Kidney epithelial cell (primary cell): Measurements from ENCODE around the gene PPP1R14B. TPM values are rescaled to one million over a fixed set of nuclear protein-coding genes. Genes with fewer than 3 reads are reported as not detected.
A peak's percentile ranks its signal among the peaks of the same experiment; 100 is the strongest.

Source experiments
- DNase-seq: peaks from one replicate; pipeline ENCODE4 v3.0.0-alpha.2; 2010; ENCODE audit warnings: low read depth
- H3K27me3 ChIP-seq: 2 replicates; pipeline ENCODE4 v1.6.0; 2011; ENCODE audit warnings: low read length; ENCODE audit not compliant: control insufficient read depth, insufficient read depth
- H3K36me3 ChIP-seq: 2 replicates; pipeline ENCODE4 v1.5.1; 2011; ENCODE audit warnings: low read length; ENCODE audit not compliant: control insufficient read depth, insufficient read depth
- H3K4me3 ChIP-seq: 2 replicates; pipeline ENCODE4 v1.5.1; 2011; ENCODE audit warnings: low read depth, mild to moderate bottlenecking, control low read depth, low read length
- CTCF ChIP-seq: IDR thresholded peaks from 2 replicates; pipeline ENCODE4 v1.5.1; 2011; ENCODE audit warnings: mild to moderate bottlenecking, moderate library complexity, low read length, control low read depth, inconsistent platforms; ENCODE audit not compliant: insufficient read depth, poor library complexity, severe bottlenecking
- total RNA-seq: library from RNA; depleted of rRNA; stranded (reverse); fragments of >200 nt; gene quantifications from 2 replicates; pipeline ENCODE4 v1.2.3, GENCODE V29; 2015

The PPP1R14B gene
- total RNA-seq, 1 donor from 2014 or later = 599 TPM

DNA sequence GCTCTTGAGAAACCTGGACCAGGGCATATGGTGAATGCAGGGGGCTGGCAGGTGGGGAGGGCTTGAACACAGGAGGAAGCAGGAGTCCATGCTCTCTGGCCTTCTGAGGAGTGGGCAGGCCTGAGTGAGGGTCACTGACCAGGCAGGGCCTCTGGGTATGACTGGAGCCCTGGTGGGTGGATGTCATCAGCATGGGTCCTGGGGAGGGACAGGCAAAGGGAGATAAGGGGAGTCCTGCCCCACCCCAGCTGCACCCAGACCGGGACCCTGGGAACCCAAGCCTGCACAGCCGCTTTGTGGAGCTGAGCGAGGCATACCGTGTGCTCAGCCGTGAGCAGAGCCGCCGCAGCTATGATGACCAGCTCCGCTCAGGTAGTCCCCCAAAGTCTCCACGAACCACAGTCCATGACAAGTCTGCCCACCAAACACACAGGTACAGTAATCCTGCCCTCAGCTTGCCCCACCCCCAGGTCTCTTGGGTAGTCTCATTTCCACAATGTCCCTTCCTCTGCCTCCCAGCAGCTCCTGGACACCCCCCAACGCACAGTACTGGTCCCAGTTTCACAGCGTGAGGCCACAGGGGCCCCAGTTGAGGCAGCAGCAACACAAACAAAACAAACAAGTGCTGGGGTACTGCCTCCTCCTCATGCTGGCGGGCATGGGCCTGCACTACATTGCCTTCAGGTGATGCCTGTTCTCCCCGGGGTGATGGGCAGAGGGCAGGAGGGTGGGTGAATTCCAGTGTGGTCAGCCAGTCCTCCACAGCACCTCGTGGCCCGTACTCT is 14.4 kb downstream of the PPP1R14B start:
- no peak for DNase-seq
- no peak for TF ChIP-seq CTCF
- no peaks in the 10 kb centered on the region for H3K36me3 ChIP-seq

DNA sequence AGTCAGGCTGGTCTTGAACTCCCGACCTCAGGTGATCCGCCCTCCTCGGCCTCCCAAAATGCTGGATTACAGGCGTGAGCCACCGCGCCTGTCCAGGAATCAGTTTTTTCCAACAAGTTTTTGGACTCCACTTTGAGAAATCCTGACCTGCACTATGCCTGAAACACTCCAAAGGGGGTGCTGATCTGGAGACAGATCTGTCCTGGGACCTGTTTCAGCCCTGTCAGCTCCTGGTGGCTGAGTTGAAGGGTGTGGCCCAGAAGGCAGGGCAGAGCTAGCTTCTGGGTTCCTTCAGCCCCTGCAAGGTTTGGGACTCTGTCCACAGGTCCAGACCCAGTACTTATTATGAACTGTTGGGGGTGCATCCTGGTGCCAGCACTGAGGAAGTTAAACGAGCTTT is 15.2 kb downstream of the PPP1R14B start:
- Histone ChIP-seq H3K27me3 (no peaks in the 10 kb centered on the region), H3K36me3 (no peaks in the 10 kb centered on the region), H3K4me3 (no peak overlapping the region)
- no peak for DNase-seq
- no peak for TF ChIP-seq CTCF

More for the DNA sequence above, 14.4 kb downstream of the PPP1R14B start:
- no peaks in the 10 kb centered on the region for H3K27me3 ChIP-seq
- no peak overlapping the region for H3K4me3 ChIP-seq

GRCh38 chr11:64230985-64231365 is 15.8 kb downstream of the PPP1R14B start:
- no peak for DNase-seq
- no peak for TF ChIP-seq CTCF
- no peaks in the 10 kb centered on the region for H3K36me3 ChIP-seq
- no peaks in the 10 kb centered on the region for H3K27me3 ChIP-seq
- peak overlapping the region; percentile 55 for H3K4me3 ChIP-seq

GRCh38 chr11:64230171-64230984 is 16.4 kb downstream of the PPP1R14B start, which contains the start of gene DNAJC4:
TSS of gene DNAJC4 (plus strand) at chr11:64230548. CDS start at chr11:64230855, 307 bp downstream.
- peak; percentile 70 for DNase-seq
- TF ChIP-seq CTCF = no peak
- peak within 1 kb of the TSS; percentile 55 for H3K4me3 ChIP-seq
- no peaks in the 10 kb centered on the region for H3K27me3 ChIP-seq
- H3K36me3 ChIP-seq = no peaks in the 10 kb centered on the region

GRCh38 chr11:64229744-64230170 is 17.0 kb downstream of the PPP1R14B start:
- DNase-seq = no peak
- H3K36me3 ChIP-seq = no peaks in the 10 kb centered on the region
- peak overlapping the region; percentile 55 for H3K4me3 ChIP-seq
- no peak for TF ChIP-seq CTCF
- no peaks in the 10 kb centered on the region for H3K27me3 ChIP-seq
